Measurements from ENCODE around the gene FOXJ3. TPM values are rescaled to one million over a fixed set of nuclear protein-coding genes. Genes with fewer than 3 reads are reported as not detected.

FOXJ3 gene
- total and polyA plus RNA-seq, 2 donors (not counting 1 experiment from before 2014, with no cell fraction given) = 15.4 to 76.4 TPM

GRCh38 chr1:42335809-42336518, 929 bp upstream of the FOXJ3 start:
- Mint-ChIP-seq H3K9me3 (ENCODE audit: insufficient read depth) (no peaks in the 10 kb centered on the region), H3K27me3 (no peaks in the 10 kb centered on the region), H3K4me3 (peak overlapping the region; percentile 91), H3K27ac (peak overlapping the region; percentile 83), H3K4me1 (peaks cover 38% of the 10 kb centered on the region)
- ATAC-seq (ENCODE audit: low read depth) = no peak
- H3K79me2 ChIP-seq (ENCODE audit: control insufficient read depth, insufficient read depth, low read length) = peaks cover 57% of the 10 kb centered on the region
- peak overlapping the region; percentile 93 for H3K9ac ChIP-seq (ENCODE audit: low read length)
- H4K20me1 ChIP-seq (ENCODE audit: control insufficient read depth, insufficient read depth, low read length, poor library complexity, severe bottlenecking) = peaks cover 24% of the 10 kb centered on the region
- H3K27ac ChIP-seq (ENCODE audit: low read length in 2 of 2) = peak overlapping the region; percentile 75 to 91
- TF ChIP-seq, protein P1, sequence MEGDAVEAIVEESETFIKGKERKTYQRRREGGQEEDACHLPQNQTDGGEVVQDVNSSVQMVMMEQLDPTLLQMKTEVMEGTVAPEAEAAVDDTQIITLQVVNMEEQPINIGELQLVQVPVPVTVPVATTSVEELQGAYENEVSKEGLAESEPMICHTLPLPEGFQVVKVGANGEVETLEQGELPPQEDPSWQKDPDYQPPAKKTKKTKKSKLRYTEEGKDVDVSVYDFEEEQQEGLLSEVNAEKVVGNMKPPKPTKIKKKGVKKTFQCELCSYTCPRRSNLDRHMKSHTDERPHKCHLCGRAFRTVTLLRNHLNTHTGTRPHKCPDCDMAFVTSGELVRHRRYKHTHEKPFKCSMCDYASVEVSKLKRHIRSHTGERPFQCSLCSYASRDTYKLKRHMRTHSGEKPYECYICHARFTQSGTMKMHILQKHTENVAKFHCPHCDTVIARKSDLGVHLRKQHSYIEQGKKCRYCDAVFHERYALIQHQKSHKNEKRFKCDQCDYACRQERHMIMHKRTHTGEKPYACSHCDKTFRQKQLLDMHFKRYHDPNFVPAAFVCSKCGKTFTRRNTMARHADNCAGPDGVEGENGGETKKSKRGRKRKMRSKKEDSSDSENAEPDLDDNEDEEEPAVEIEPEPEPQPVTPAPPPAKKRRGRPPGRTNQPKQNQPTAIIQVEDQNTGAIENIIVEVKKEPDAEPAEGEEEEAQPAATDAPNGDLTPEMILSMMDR (IDR thresholded peaks at IDR 0.05) = no peak
- TF ChIP-seq EZH2 (IDR thresholded peaks at IDR 0.05; ENCODE audit: borderline replicate concordance, insufficient read depth, low read depth, low read length, poor library complexity, severe bottlenecking) = no peak
- CTCF ChIA-PET = no interaction called here
- no peak for DNase-seq
- intact Hi-C loops (cut with micrococcal nuclease) = loop anchor here (1.0 to 5.0 kb wide), 6 partner anchors 120 to 431 kb away; partner anchors contain the start of genes C1orf50, CCDC30, P3H1 and PPCS
- H3K9me3 ChIP-seq (ENCODE audit: control extremely low read depth in 1 of 3, control insufficient read depth in 2 of 3, insufficient read depth in 1 of 3, low read length in 2 of 3) = no peaks in the 10 kb centered on the region
- H3K36me3 ChIP-seq (replicated peaks in 1 of 2; ENCODE audit: control extremely low read depth in 1 of 2, control insufficient read depth in 1 of 2, extremely low read depth in 1 of 2, insufficient read depth in 2 of 2, low read length in 1 of 2) = no peaks in the 10 kb centered on the region
- H3K4me3 ChIP-seq (ENCODE audit: control extremely low read depth in 1 of 5, extremely low read depth in 1 of 5, insufficient read depth in 1 of 5, low read depth in 2 of 5, low read length in 4 of 5) = peak overlapping the region; percentile 61 to 97 (median 89)
- H3K4me1 ChIP-seq (ENCODE audit: control insufficient read depth in 2 of 2, insufficient read depth in 2 of 2, low read length in 2 of 2) = peaks cover 20 to 24% of the 10 kb centered on the region in 2 donors
- WGBS (ENCODE audit: insufficient coverage) = 33% methylated on average over 1 of the region's 9 CpGs
- H2AFZ ChIP-seq (ENCODE audit: insufficient read depth, low read depth, low read length, poor library complexity, severe bottlenecking) = peak overlapping the region; percentile 96
- peak overlapping the region; percentile 97 for H3K4me2 ChIP-seq (replicated peaks; ENCODE audit: low read depth, low read length, poor library complexity, severe bottlenecking)
- POLR2A ChIA-PET = interaction anchor here (0.7 kb wide), 1 partner anchor 483 kb away, joined by 5 read pairs; no protein-coding TSS in a partner anchor
- H3K27me3 ChIP-seq (replicated peaks in 1 of 4; ENCODE audit: control extremely low read depth in 1 of 4, control insufficient read depth in 3 of 4, insufficient read depth in 4 of 4, low read length in 3 of 4) = no peaks in the 10 kb centered on the region
